Neural progenitor cell (in vitro differentiated cells): ENCODE results near the gene TMEM260.

ENCODE experiments used
- CTCF ChIP-seq: fragments of 200-600 bp; sonication (generic); IDR thresholded peaks from 2 replicates; pipeline ENCODE4 v1.5.1; 2017; ENCODE audit warnings: antibody characterized with exemption, mild to moderate bottlenecking
- EZH2 ChIP-seq: fragments of 200-600 bp; sonication (generic); IDR thresholded peaks from 2 replicates; pipeline ENCODE4 v1.6.1; 2017; ENCODE audit warnings: antibody characterized with exemption, mild to moderate bottlenecking, moderate library complexity

- TF ChIP-seq CTCF (no peak), EZH2 (no peak)
These were observed 29.9 kb upstream of the TMEM260 start for GRCh38 chr14:56549721-56550120.
